B cell (primary cell): ENCODE data around the gene RTN4RL1. TPM values are rescaled to one million over a fixed set of nuclear protein-coding genes. Genes with fewer than 3 reads are reported as not detected.

ENCODE experiments used
- ATAC-seq: fragments of 200-7000 bp; cut with Tn5 transposase; one replicate; pipeline ENCODE4 v1.10.0; 2021; ENCODE audit warnings: low read depth, mild to moderate bottlenecking, moderate number of reproducible peaks, moderate library complexity
- CTCF ChIA-PET: fragments of 350-600 bp; sonication (Branson Sonifier 250); formaldehyde crosslinking; loops from one replicate; lab custom pipeline; 2021; ENCODE audit warnings: antibody characterized with exemption, inconsistent platforms; lab: Charles Lee
- POLR2A ChIA-PET: fragments of 350-600 bp; sonication (Branson Sonifier 250); formaldehyde crosslinking; loops from one replicate; lab custom pipeline; 2021; ENCODE audit warnings: antibody characterized with exemption; lab: Charles Lee
- DNase-seq: peaks from one replicate; pipeline ENCODE4 v3.0.0; 2013
- H2AFZ ChIP-seq: 2 replicates; pipeline ENCODE4 v1.6.1; 2012; ENCODE audit warnings: mild to moderate bottlenecking, low read depth, low read length; ENCODE audit not compliant: insufficient read depth, poor library complexity, severe bottlenecking
- H3K27ac ChIP-seq, 2 donors: 1 replicate in 1 of 2; 2 replicates in 1 of 2; pipeline ENCODE4 v1.5.1; 2012 to 2013; ENCODE audit warnings: low read length in 2 of 2, mild to moderate bottlenecking in 2 of 2, moderate library complexity in 1 of 2
- H3K27me3 ChIP-seq, 4 experiments: fragments of 200-600 bp in 1 of 4; sonication (generic) in 1 of 4; replicated peaks in 1 of 4; 1 replicate in 2 of 4; 2 replicates in 2 of 4; pipeline versions ENCODE4 v1.6.1 to v1.7.0; 2013 to 2016; ENCODE audit warnings: low read length in 3 of 4, mild to moderate bottlenecking in 2 of 4, mixed read lengths in 1 of 4, moderate library complexity in 1 of 4; ENCODE audit not compliant: insufficient read depth in 4 of 4, control insufficient read depth in 3 of 4; ENCODE audit errors: control extremely low read depth in 1 of 4
- H3K36me3 ChIP-seq, 2 experiments: replicated peaks in 1 of 2; 1 replicate in 1 of 2; 2 replicates in 1 of 2; pipeline versions ENCODE4 v1.6.1 to v1.7.1; 2013; ENCODE audit warnings: low read length in 1 of 2; ENCODE audit not compliant: insufficient read depth in 2 of 2, control insufficient read depth in 1 of 2; ENCODE audit errors: control extremely low read depth in 1 of 2, extremely low read depth in 1 of 2
- H3K4me1 ChIP-seq, 2 donors: fragments of 200-600 bp in 1 of 2; sonication (generic) in 1 of 2; 1 replicate in 1 of 2; 2 replicates in 1 of 2; pipeline versions ENCODE4 v1.5.1 to v1.6.1; 2013 to 2017; ENCODE audit warnings: low read length in 2 of 2; ENCODE audit not compliant: control insufficient read depth in 2 of 2, insufficient read depth in 2 of 2
- H3K4me2 ChIP-seq: replicated peaks from 2 replicates; pipeline ENCODE3; 2012; ENCODE audit warnings: mild to moderate bottlenecking, low read depth, low read length; ENCODE audit not compliant: poor library complexity, severe bottlenecking
- H3K4me3 ChIP-seq, 5 experiments: fragments of 200-600 bp in 1 of 5; sonication (generic) in 1 of 5; 1 replicate in 3 of 5; 2 replicates in 2 of 5; pipeline versions ENCODE4 v1.5.1 to v1.7.0; 2011 to 2016; ENCODE audit warnings: low read length in 4 of 5, mild to moderate bottlenecking in 4 of 5, low read depth in 2 of 5, control low read depth in 1 of 5, moderate library complexity in 1 of 5; ENCODE audit not compliant: insufficient read depth in 1 of 5; ENCODE audit errors: control extremely low read depth in 1 of 5, extremely low read depth in 1 of 5
- H3K79me2 ChIP-seq: fragments of 200-600 bp; sonication (generic); one replicate; pipeline ENCODE4 v1.6.0; 2016; ENCODE audit warnings: low read length; ENCODE audit not compliant: control insufficient read depth, insufficient read depth
- H3K9ac ChIP-seq: fragments of 200-600 bp; sonication (generic); 2 replicates; pipeline ENCODE4 v1.6.1; 2017; ENCODE audit warnings: mild to moderate bottlenecking, low read length, moderate library complexity
- H3K9me3 ChIP-seq, 3 donors: one replicate each; pipeline versions ENCODE4 v1.6.1 to v1.7.1; 2013; ENCODE audit warnings: low read length in 2 of 3; ENCODE audit not compliant: control insufficient read depth in 2 of 3, insufficient read depth in 1 of 3; ENCODE audit errors: control extremely low read depth in 1 of 3
- H4K20me1 ChIP-seq: 2 replicates; pipeline ENCODE4 v1.6.0; 2012; ENCODE audit warnings: mild to moderate bottlenecking, low read length; ENCODE audit not compliant: insufficient read depth, control insufficient read depth, poor library complexity, severe bottlenecking
- H3K27ac Mint-ChIP-seq: one replicate; pipeline ENCODE4 v1.8.0; 2021; ENCODE audit warnings: mixed read lengths
- H3K27me3 Mint-ChIP-seq: one replicate; pipeline ENCODE4 v1.8.0; 2021; ENCODE audit warnings: mixed read lengths
- H3K4me1 Mint-ChIP-seq: one replicate; pipeline ENCODE4 v1.8.0; 2021; ENCODE audit warnings: mixed read lengths
- H3K4me3 Mint-ChIP-seq: one replicate; pipeline ENCODE4 v1.8.0; 2021; ENCODE audit warnings: mixed read lengths
- H3K9me3 Mint-ChIP-seq: one replicate; pipeline ENCODE4 v1.8.0; 2022; ENCODE audit warnings: mixed read lengths; ENCODE audit not compliant: insufficient read depth
- CTCF ChIP-seq: fragments of 200-600 bp; IDR thresholded peaks from one replicate; pipeline ENCODE4 v1.8.0; 2022; ENCODE audit warnings: antibody characterized with exemption, mild to moderate bottlenecking
- EZH2 ChIP-seq: IDR thresholded peaks from 2 replicates; pipeline ENCODE4 v1.6.1; 2012; ENCODE audit warnings: borderline replicate concordance, low read depth, mild to moderate bottlenecking, moderate library complexity, low read length; ENCODE audit not compliant: insufficient read depth, poor library complexity, severe bottlenecking
- WGBS: methylation state at CpG from one replicate; pipeline ENCODE4 v1.1.5; 2013; ENCODE audit warnings: missing lambda C conversion rate; ENCODE audit not compliant: insufficient coverage; 5-methylcytosine and 5-hydroxymethylcytosine counted together
- intact Hi-C: fragments of 100-400 bp; cut with micrococcal nuclease; formaldehyde crosslinking; loops from one replicate; pipeline ENCODE4 v1.10.0; 2022
- polyA plus RNA-seq: library from polyadenylated mRNA; depleted of rRNA; stranded (reverse); fragments of >200 nt; gene quantifications from 2 replicates; pipeline ENCODE4 v1.2.3, GENCODE V29; 2012
- total RNA-seq, 2 donors: library from RNA; stranded (reverse); fragments of 120-200 nt in 1 of 2; gene quantifications; 1 replicate in 1 of 2; 2 replicates in 1 of 2; pipeline versions ENCODE4 v1.2.3 to v1.2.4, GENCODE V29; 2013 to 2022

Gene RTN4RL1
- total and polyA plus RNA-seq, 2 donors (not counting 1 experiment from before 2014, with no cell fraction given): 0.03 to 0.07 TPM

GRCh38 chr17:2008332-2009126, 16.6 kb downstream of the RTN4RL1 start:
- no peak for ATAC-seq
- no peak for DNase-seq
- intact Hi-C loops: no loop called here
- Histone ChIP-seq H3K4me2 (no peak overlapping the region), H3K9me3 (no peaks in the 10 kb centered on the region), H4K20me1 (no peaks in the 10 kb centered on the region), H2AFZ (no peak overlapping the region), H3K4me3 (no peak overlapping the region), H3K27ac (no peak overlapping the region), H3K27me3 (peaks cover 0 to 15% (median 1%) of the 10 kb centered on the region in 4 experiments), H3K4me1 (no peaks in the 10 kb centered on the region), H3K79me2 (no peaks in the 10 kb centered on the region), H3K36me3 (no peaks in the 10 kb centered on the region), H3K9ac (no peak overlapping the region)
- Mint-ChIP-seq H3K27ac (no peak overlapping the region), H3K27me3 (peaks cover 25% of the 10 kb centered on the region), H3K4me1 (no peaks in the 10 kb centered on the region), H3K9me3 (no peaks in the 10 kb centered on the region), H3K4me3 (no peak overlapping the region)
- ChIA-PET CTCF (no interaction called here), POLR2A (no interaction called here)
- TF ChIP-seq CTCF: no peak
- TF ChIP-seq EZH2: no peak
- 95% methylated on average over 15 of the region's 15 CpGs for WGBS

- 79% methylated on average over 8 of the region's 12 CpGs for WGBS
- ChIA-PET POLR2A (no interaction called here), CTCF (no interaction called here)
- peaks cover 19% of the 10 kb centered on the region for H3K27me3 Mint-ChIP-seq
- Histone ChIP-seq H2AFZ (no peak overlapping the region), H3K9me3 (peaks cover 0 to 2% (median 0%) of the 10 kb centered on the region in 3 donors), H3K27ac (no peak overlapping the region), H3K79me2 (no peaks in the 10 kb centered on the region), H3K36me3 (no peaks in the 10 kb centered on the region), H3K4me2 (no peak overlapping the region), H3K9ac (no peak overlapping the region), H4K20me1 (no peaks in the 10 kb centered on the region), H3K4me1 (no peaks in the 10 kb centered on the region), H3K27me3 (peaks cover 0 to 14% (median 2%) of the 10 kb centered on the region in 4 experiments), H3K4me3 (no peak overlapping the region)
- TF ChIP-seq CTCF (no peak), EZH2 (no peak)
- no peak for ATAC-seq
- intact Hi-C loops: no loop called here
- no peak overlapping the region for H3K4me3 Mint-ChIP-seq
- no peak overlapping the region for H3K27ac Mint-ChIP-seq
- no peak for DNase-seq
- peaks cover under 1% of the 10 kb centered on the region for H3K4me1 Mint-ChIP-seq
- no peaks in the 10 kb centered on the region for H3K9me3 Mint-ChIP-seq
These were observed 20.6 kb downstream of the RTN4RL1 start for GRCh38 chr17:2004435-2004952.
